GM12874 (cell line): Measurements from ENCODE around the gene IGLL1.

Experiments
- CTCF ChIP-seq: IDR thresholded peaks from 2 replicates; pipeline ENCODE4 v1.5.1; 2011; ENCODE audit warnings: low read depth, mild to moderate bottlenecking, control low read depth, low read length, moderate library complexity; ENCODE audit not compliant: insufficient read depth

The IGLL1 gene

GRCh38 chr22:23591846-23592245 is 11.8 kb upstream of the IGLL1 start:
- TF ChIP-seq CTCF: no peak

- peak; percentile 96 for TF ChIP-seq CTCF
Observed at GRCh38 chr22:23591201-23591791, 11.2 kb upstream of the IGLL1 start.

GRCh38 chr22:23583836-23584235 is 3.7 kb upstream of the IGLL1 start:
- no peak for TF ChIP-seq CTCF

- TF ChIP-seq CTCF: no peak
Observed at GRCh38 chr22:23583153-23583552, 3.1 kb upstream of the IGLL1 start.

- TF ChIP-seq CTCF: no peak
Observed at GRCh38 chr22:23581260-23581650, 1.2 kb upstream of the IGLL1 start.

- no peak for TF ChIP-seq CTCF
Observed at GRCh38 chr22:23580576-23581259, 628 bp upstream of the IGLL1 start.

GRCh38 chr22:23579280-23579679 is 810 bp downstream of the IGLL1 start:
- TF ChIP-seq CTCF: no peak
